NCI-H2171 (cell line): ENCODE data around the gene MICU2.

Experiments
- DNase-seq: peaks from one replicate; lab custom pipeline; 2025; lab: John Stamatoyannopoulos, UW

Gene MICU2

DNA sequence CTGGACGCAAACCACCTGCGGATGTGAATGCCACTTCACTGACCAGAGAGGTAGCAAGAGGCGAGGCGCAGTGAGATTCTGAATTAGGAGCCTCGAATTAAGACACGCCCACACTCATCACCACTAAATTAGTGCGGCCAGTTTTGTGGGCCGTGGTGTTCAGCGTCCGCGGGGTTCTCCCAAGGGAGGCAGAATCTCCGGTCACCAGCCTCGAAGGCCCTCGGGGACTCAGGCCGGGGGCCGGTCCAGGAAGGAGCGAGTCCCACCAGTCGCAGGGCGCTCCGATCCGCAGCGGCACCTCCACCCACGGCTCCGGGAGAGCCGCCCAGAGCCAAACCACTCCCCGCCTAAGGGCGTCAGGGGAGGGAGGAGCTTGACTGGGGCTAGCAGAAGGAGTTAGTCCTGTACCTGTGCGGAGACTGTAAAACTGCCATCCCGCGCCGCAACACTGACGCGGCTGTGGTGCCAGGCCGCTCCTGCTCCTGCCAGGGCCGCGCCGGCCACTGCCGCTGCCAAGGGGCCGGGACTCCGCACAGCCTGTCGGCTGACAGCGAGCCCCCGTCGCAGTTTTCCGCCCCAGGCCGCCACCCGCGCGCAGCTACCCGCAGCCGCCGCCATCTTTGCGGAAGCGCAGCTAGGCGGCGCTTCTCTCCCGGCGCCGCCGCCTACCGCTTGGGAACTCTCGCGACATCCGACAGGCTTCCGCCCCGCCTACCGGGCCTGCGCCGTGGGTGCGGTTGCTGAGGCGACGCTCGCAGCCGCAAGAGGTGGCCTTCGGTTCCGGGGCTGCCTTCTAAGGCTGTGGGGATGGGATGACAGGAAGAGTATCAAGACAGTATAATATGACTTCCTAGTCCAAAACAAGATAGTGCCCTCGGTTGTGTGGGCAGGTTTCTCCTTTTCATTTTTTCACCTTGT lies at the start of gene MICU2:
TSS of gene MICU2 (minus strand) at position 640 of the 918 bp plus-strand sequence. CDS start at position 618, 22 bp downstream.
- peak; percentile 70 for DNase-seq

- no peak for DNase-seq
These were observed 37.7 kb upstream of the MICU2 start for GRCh38 chr13:21641629-21642028.

- DNase-seq = no peak
These were observed 35.6 kb upstream of the MICU2 start for GRCh38 chr13:21639561-21639960.

DNA sequence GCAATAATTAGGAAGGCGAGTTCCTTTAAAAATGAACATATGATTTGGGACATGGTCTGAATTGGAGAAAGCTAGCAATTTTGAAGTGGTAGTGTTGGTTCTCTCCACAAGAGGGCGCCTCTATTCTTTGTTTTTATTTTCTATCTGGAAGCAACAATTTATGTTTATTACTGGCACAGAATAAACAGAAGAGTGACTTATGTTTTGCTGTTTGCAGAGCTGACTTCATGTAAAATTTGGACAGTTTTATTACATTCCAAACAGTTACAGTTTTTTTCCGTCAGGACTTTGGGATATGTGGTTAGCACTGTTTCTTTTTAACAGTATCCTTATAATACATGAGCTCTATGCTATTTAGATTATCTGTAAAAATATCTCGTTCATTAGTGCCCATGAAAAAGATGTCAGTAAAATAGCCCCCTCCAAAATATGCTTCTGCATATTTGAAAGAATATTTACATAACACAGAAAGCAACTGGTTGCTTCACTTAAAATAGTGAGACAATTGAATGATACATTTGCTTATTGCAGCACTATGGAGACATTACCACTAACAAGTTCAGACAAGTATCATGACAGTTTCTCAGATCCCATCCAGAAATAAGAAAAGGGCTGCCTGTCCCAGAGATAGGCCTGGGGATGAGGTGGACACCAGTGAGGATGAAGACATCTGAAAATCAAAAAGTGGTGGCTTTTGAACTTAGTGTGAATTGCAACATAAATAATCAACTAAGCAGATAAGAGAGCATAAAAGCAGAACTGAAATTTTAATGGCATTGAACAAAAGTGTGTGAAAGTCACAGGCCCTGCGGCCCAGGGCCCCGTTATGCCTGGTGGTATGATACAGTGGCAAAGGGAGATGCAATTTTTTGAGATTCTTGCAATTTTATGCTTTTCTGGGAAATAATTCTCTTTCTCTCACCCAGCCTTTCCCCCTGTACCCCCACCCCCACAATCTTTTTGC lies 34.6 kb upstream of the MICU2 start:
- DNase-seq = no peak

GRCh38 chr13:21637296-21637695 lies 33.3 kb upstream of the MICU2 start:
- DNase-seq = no peak

DNA sequence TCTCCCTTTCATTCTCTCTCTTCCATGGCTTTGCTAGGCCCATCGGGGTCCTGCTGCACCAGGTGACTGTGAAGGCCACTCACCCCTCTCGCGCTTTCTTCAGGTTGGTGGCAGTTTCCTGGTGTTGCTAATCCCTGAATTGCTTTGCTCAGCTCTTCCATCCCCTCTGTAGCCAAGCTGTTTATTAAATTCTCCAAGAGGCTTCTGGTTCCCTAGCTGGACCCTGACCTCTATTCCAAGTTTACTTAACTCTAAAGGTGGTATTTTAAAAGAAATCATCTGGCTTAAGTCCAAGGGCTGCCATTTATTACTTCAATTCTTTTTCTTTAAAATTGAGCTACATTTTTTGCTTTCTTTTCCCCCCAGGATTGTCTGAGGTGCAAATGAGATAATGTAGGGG lies 32.7 kb upstream of the MICU2 start:
- no peak for DNase-seq

DNA sequence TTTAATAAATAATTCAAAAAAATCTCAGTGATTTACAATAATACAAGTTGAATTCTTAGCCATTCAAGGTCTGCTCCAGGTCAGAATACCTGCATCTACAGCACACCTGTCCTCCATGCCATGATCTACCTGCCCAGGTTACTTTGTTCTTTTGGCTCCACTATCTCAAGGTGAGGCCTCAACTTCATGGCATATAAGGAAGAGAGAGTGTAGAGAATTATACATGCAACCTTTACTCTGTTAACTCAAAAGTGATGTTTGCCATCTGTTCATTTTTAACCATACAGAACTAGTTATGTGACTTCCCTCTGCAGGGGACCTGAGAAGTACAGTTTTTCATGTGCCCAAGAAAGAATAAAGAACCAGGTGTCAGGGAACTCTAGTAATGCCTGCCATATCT lies 28.2 kb upstream of the MICU2 start:
- DNase-seq = no peak

GRCh38 chr13:21625366-21625765 lies 21.4 kb upstream of the MICU2 start:
- no peak for DNase-seq

DNA sequence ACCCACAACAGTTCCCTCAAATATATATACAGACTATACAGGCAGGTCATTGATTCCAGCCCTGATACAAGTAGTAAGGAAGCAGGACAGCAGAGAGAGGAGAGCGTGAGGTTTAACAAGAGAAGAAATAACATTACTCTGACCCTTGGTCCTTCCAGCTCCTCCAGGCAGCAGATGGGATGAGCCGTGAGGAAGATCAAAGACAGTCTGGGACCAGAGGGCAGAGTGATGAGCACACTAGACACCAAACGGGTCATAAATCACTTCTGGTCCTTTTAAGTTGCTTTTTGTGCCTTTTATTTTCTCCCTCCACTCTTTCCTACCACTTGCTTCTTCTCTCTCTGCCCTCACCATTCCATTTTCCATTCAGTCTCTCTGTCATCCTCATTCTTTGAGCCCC lies 16.9 kb upstream of the MICU2 start:
- no peak for DNase-seq

GRCh38 chr13:21619633-21620220 lies 15.8 kb upstream of the MICU2 start:
- DNase-seq = no peak

- DNase-seq = no peak
These were observed 12.9 kb upstream of the MICU2 start for GRCh38 chr13:21616880-21617279.

GRCh38 chr13:21616205-21616866 lies 12.4 kb upstream of the MICU2 start:
- no peak for DNase-seq

DNA sequence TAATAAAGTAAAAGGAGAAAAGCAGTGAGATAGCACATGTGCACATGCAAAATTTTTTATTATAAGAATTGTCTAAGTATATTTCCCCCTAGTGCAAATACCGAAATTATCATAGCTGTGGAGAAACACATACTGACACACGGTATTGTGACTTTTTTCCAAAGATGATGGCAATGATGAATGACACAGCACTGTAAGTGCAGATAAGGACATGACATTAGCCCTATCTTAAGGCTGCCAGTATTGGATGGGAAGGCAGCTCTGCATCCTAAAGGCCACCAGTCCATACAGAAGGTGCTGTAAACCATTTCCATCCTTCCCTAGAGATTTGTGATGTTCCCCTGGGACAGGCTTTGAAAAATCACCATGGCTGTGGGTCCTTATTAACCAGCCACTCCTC lies 11.5 kb upstream of the MICU2 start:
- DNase-seq = no peak

DNA sequence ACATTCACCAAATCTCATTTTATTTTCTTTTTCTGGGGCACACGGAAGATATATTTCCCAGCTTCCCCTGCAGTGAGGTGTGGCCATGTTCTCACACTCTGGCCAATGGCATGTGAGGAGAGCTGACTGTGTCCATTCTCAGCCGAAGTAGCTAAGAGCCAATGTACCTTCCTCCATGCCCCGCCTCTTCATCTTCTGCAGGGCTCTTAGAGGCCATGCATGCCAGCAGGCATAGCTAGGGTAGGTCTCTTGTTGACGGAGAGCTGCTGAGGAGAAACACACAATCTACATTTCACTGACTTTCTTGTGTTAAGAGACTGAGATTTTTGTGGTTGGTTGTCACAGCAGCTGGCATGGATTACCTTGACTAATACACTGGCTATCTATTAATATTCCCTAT lies 9.8 kb upstream of the MICU2 start:
- no peak for DNase-seq

DNA sequence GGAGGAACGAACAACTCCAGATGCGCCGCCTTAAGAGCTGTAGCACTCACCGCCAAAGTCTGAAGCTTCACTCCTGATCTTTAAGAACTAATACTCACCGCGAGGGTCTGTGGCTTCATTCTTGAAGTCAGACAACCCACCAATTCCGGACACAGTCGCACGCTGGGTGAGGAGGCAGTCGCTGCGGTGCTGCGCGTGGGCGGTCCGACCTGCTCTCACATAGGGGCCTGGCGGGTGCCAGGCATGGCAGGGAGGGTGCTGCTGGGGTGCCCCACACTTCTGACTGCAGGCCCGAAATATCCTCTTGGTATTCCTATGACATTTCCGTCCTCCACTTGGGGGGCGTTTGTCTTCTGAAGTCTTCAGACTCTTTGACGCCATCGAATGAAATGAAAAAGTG lies 7.4 kb upstream of the MICU2 start:
- no peak for DNase-seq

DNA sequence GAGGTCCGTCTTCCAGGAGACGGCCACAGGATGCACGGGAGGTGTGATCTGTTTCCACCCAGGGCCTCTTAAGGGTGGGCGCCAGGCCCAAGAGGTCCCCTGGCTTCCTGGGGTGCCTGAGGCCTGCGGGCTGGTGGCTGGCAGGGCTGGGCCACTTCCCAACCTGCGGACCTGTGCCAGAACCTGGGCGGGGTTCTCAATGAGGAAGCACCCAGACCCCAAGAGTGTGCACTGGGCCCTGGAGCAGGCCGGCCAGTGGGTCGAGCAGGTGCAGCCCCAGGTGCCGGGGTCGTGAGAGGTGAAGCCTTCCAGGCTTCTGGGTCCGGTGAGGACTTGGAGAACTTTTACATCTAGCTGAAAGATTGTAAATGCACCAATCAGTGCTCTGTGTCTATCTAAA lies 6.7 kb upstream of the MICU2 start:
- DNase-seq = no peak

DNA sequence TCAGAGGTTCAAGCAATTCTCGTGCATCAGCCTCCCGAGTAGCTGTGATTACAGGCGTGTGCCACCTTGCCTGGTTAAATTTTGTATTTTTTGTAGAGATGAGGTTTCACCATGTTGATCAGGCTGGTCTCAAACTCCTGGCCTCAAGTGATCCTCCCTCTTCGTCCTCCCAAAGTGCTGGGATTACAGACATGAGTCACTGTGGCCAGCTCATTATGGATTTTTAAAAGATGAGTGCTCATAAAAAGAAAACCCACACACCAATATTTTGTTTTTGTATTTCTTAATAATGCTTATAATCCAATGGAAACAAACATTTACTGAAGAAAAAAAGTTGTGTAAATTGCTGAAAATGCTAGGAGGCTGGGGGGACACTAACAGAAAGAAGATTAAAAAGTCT lies 5.0 kb upstream of the MICU2 start:
- no peak for DNase-seq

DNA sequence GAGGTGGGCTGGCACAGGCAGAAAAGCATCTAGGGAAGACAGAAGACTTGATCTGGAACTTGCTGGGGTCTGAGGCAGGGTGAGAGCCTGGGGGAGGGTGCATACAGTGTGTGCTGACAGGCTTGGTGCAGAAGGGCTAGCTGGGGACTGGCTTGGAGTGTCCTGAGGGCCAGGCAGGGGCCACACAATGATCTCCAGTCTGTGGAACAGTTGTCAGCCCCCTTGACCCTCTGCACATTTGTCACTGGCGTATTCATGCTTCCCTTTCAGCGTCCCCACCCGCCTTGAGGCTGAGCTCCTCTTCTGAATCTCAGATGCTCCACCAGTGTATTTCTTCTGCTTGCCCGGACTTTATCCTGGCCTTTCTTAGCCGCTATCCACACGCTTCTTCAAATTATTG lies 2.8 kb upstream of the MICU2 start:
- DNase-seq = no peak

- DNase-seq = no peak
These were observed 2.3 kb upstream of the MICU2 start for GRCh38 chr13:21606251-21606650.

DNA sequence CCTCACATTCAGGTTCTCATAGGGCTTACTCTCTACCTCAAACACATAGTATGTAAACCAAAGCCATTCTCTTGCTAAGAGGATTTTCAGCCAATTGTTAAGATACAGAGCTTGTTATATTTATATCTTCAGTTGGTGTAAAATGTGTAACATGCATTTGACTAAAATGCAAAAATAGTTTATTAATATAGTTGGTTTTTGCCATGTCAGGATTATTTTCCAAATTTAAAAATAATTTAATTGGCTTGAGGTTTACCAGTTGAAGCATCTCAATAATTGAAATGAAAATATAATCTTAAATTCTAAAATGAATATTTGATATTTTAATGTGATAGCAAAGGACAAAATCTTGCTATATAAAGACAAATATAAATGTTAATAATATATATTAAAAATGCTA lies 7.2 kb downstream of the MICU2 start:
- DNase-seq = no peak

- DNase-seq = no peak
These were observed 8.5 kb downstream of the MICU2 start for GRCh38 chr13:21595546-21595822.
